Activated CD4-positive, CD25-positive, alpha-beta regulatory T cell treated with anti-CD3 and anti-CD28 coated beads, Interleukin-2, amount 50 U/mL, for 24 hours (primary cell): ENCODE data around the gene TNK2.
"Not testable (repeated sequence)": the region's sequence is repeated elsewhere in the genome, so short reads cannot be mapped to it uniquely, and the experiment has no call there.

Experiments
- ATAC-seq, 2 donors: fragments of 150-1000 bp; cut with Tn5 transposase; one replicate each; pipeline ENCODE4 v1.10.0; 2021; ENCODE audit warnings: mild to moderate bottlenecking in 1 of 2, moderate library complexity in 1 of 2

TNK2 gene

DNA sequence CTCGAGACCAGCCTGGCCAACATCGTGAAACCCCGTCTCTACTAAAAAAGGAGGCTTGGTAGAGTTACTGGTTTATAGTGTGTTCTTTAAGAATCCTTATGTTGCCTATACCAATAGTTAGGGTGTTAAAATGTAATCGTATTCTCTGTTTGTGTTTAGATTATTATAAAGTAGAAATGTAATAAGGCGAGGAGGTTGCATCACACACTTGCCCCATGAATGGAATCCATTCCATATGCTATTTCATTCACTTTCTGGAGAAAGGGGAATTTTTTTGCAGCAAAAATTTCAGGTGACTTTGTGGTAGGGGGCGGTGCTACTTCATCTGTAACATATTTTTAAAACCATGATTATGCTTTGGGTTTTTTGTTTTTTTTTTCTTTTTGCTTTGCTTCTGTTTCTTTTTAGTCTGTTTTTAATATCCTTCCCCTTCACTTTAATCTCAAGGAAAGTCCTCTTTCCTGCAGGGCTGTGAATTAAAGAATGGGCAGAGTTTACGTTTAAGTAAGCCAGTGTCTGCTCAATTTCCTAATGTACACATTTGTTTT lies 63.6 kb downstream of the TNK2 start:
- ATAC-seq: no peak

DNA sequence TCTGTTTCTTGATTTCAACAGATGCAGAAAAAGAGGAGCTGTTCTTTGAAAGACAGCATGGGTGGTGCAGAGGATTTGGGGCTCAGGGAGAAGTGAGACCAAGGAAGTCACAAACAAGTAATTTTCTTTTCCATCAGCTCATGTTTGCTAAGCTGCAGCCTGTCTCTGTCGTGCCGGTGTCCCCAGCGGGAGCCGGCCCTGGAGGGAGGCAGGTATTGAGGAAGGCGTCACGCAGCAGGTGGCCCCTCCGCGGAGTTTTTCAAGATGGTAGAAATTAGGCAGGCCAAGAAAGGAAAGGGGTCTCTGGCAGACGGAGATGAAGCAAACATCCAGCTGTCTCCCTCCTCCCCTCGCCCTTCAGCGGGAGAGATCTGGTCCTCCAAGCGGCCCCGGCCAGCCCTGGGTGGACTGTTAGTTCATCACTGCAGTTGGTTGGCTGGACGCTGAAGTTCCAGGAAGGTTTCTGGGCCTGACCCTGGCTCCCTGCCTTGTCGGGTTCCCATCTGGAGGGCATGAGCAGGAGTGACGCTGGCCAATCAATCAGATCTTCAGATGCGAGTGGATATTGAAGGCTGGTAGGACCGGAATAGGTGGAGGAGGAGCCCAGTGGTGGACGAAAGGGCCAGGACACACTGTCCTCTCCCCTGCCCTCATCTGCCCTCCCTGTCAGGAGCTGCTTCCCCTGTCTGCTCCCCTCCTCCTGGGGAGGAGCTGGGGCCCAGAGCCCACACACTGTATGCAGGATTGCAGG lies 68.9 kb downstream of the TNK2 start:
- no peak for ATAC-seq

DNA sequence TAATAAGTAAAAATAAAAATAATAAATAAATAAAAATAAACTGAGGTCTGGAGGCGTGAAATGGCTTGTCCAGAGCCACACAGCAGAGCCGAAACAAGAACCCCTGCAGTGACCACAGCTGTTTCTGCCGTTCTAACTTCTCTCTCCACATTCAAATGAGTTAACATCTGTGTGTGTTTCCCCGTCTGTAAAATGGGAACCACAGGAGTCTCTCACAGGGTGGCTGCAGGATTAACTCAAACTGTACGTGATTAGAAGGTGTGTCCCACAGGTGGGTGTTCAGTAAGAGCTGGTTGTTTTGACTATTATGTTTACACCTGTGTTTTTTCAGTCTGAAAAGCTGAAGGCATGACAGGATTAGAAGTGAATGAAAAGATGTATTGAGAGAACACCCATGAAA lies 69.6 kb downstream of the TNK2 start:
- ATAC-seq: no peak

DNA sequence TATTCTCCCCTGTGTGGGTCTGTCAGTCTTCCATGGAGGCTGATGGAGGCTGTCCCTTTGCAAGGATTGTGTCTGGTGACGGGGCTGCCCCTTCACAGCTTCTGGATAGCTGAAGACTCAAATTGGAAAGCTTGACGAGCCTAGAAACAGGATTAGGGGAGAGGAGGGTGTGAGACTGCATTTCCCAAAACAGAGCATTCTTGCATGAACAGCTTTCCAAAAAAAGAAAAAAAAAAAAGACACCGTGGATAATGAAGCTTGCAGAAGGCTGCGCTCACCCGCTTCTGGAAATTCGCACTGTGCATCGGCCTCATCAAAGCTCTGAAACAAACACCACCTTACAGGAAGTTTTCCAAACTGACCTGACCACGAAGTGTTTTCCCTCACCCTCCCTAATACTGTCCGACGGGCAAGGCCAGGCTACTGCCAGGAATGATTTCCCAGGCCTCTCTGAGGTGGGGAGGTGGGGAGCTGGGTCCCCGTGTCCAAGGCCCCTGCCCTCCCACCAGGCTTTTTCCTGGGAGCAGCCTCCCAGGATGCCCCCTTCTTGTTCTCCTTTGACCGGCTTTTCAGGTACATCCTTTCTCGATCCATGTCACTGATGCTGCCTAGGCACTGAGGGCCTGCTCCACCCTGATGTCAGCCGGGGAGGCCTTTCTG lies 71.7 kb downstream of the TNK2 start:
- no peak for ATAC-seq

DNA sequence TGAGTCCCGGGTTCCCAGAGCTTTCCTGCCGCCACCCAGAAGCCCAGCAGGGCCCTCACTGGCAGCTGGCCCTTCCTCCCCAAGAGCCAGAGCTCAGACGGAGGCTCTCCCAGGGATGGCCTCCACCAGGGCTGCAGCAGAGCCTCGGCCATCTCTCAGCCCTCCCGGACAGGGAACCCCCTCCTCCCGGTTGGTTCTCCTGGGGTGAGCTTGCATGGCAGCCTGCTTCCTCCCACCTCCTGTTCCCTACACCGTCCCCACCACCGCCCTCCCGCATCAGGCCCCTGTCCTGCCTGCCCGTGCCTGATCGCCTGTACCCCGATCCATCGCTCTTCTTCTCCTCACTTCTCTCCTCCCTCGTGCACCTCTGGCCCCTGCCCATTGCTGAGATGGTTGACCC lies 72.6 kb downstream of the TNK2 start:
- ATAC-seq: no peak

DNA sequence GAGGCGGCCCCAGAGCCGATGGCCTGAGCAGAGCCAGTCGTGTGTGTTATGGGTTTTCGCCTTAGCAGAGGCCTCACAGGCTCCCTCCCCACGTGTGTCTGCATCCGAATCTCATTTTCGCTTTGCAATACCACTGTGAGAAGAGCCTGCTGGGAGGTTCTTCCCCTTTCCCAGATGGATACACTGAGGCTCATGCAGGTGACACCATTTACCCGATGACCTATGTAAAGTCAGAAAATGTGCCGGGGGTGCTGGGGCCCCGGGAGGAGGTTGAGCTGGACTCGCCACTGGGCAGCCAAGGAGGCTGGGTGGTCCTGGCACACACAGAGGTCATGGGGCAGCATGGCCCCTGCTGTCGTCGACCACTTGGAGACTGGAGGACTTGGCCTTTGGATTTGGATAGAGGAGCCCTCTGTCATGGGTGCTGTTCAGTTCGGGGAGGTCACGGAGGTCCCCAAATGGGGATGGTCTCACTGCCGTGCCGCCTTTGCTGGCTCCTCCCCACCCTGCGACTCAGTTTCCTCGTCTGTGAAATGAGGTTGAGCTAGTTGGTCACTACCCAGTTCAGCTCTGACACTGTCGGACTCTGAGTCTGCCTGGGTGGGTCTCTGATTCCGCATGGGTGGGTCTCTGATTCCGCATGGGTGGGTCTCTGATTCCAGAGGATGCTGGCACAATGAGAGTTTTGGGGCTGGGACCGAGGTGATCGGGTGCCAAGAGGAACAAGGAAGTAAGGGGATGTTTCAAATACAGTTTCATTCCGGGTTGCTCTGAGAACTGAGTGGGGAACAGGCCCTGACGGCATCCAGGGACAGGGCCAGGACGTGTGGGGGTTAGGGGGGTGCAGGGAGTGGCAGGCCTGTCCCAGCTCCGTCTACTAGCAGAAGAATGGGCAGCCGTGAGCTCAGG lies 73.4 kb downstream of the TNK2 start:
- ATAC-seq: no peak

DNA sequence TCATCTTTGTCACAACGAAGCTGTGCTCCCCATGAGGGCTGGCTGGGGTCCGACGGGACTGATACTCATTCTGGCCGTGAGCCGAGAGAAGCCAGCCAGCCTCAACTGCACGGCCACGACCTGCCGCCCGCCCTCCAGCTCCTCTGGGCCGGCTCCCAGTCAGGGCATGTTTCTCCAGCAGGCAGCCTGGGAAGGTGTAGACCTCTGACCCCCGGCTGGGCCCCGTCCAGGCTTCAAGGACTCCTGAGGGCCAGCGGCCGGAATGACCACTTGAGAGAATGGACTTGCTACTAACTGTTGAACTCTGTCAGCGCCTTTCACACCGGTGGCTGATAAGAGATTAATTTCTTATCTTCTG lies 78.5 kb downstream of the TNK2 start:
- ATAC-seq: no peak

DNA sequence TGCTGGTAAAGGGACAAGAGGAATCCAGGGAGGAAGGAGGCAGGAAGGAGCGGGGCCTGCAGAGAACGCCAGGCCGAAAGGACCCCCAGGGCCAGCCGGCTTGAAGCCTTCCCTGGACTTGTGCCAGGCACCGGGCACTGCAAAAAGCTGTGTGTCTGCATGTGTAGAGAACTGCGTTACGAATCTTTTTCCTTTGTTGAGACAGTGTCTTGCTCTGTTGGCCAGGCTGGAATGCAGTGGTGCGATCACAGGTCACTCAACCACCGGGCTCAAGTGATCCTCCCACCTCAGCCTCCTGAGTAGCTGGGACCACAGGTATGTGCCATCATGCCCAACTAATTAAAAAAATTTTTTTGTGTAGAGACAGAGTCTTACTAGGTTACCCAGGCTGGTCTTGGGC lies 79.6 kb downstream of the TNK2 start:
- ATAC-seq: no peak

DNA sequence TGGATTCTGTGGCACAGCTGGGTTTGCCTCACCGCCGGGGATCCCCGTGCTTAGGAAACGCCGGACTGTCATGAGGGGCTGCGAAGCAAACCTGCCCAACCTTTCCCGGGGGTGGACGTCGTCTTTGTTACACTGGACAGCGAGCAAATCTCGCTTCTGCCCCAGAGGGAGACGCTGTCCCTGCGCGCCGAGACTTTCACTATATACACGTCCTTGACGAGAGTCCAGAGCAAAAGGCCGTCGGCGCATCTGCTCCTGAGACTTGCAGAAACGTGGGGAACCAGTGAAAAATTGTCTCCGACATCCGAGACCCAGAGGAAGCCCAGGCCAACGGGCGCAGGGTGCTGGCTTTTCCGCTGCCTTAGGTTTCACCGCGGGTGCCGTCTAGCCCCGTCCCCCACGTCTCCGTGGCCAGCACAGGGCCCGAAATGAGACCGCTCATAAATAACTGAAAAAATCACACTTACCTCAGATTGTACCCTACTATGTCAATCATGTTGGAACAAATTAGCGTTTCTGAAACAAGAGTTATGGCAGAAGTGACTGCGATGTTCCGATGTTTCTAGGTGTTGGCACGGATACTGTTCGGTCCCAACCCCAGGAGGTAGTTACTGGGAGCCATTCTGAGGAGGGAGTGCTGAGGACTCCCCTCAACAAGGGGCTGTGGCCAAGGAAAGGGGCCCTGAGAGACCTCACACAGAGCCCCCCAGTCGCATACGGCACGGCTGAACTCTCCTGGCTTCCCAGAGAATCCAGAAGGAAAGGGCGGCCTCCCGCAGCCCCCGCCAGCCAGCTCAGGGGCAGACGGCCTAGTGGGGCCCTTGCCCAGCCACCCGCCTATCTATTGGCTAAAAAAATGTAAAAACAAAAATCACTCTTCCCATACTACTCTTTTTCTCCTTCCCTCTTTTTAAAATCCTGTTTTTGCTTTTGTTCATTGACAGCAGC lies 82.2 kb downstream of the TNK2 start:
- no peak for ATAC-seq

DNA sequence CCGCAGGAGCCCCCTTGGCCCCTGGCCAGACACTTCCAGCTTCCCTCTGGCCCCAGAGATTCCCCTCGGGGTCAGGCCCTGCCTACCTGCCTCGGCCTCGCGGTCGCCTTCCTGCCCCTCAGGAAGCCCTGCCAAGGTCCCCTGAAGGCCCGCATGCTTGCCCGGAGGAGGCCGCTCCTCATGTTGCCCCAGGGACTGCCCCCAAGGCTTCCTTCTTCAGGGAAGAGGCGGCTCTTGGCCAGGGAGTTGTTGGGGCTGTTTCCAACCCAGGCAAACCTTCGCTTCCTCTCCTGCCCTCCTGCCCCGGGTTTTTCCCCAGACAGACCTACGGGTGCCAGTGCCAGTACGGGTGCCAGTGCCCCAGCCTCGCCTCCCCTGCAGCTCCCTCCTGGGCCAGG lies 83.2 kb downstream of the TNK2 start:
- ATAC-seq: no peak

DNA sequence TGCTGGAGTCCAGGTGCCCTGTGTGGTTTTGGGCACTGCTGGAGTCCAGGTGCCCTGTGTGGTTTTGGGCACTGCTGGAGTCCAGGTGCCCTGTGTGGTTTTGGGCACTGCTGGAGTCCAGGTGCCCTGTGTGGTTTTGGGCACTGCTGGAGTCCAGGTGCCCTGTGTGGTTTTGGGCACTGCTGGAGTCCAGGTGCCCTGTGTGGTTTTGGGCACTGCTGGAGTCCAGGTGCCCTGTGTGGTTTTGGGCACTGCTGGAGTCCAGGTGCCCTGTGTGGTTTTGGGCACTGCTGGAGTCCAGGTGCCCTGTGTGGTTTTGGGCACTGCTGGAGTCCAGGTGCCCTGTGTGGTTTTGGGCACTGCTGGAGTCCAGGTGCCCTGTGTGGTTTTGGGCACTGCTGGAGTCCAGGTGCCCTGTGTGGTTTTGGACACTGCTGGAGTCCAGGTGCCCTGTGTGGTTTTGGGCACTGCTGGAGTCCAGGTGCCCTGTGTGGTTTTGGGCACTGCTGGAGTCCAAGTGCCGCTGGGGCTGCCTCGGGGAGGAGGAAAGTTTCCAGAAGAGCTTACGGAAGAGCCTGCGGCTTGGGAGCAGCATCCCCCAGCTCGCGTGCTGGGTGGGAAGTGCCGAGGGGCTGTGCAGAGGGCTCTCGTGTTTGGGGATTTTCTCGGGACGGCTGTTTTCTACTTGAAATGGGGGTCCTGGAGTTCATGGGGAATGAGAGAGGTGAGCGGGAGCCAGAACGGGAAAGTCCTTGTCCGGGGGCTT lies 83.7 kb downstream of the TNK2 start:
- not testable (repeated sequence) for ATAC-seq

DNA sequence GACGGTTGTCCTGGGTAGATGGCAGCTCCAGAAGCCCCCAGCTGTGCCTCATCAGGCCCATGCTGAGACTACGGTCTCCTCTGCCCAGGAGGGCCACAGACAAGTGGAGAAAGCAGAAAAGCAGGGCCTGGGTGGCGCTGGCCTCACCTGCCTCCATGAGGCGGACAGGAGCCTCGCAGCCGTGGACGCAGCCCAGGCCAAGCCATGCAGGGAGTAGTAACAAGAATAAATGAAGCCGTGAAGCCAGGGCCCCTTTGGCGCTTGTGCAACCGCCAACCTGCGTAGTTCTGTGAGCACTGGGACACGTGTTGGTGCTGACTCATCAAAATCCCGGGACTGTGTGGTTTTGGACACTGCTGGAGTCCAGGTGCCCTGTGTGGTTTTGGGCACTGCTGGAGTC lies 84.4 kb downstream of the TNK2 start:
- ATAC-seq: no peak

DNA sequence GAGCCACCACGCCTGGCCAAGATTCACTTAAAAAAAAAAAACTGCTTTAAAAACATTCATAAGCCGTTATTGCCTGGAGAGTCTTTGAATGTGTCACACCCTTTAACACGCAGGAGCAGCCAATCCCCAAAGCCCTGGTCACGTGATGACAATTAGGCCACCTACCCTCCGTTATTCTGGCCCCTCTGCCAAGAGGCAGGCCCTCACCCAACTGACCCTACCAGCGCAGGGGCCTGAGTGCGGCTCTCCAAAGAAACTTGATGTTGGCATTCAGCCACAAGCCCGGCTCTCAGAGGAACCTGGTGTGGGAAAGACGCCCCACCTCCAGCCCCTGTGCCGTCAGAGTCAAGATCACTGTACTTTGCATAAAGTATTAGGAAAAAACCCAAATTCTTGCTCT lies 85.1 kb downstream of the TNK2 start:
- ATAC-seq: no peak

DNA sequence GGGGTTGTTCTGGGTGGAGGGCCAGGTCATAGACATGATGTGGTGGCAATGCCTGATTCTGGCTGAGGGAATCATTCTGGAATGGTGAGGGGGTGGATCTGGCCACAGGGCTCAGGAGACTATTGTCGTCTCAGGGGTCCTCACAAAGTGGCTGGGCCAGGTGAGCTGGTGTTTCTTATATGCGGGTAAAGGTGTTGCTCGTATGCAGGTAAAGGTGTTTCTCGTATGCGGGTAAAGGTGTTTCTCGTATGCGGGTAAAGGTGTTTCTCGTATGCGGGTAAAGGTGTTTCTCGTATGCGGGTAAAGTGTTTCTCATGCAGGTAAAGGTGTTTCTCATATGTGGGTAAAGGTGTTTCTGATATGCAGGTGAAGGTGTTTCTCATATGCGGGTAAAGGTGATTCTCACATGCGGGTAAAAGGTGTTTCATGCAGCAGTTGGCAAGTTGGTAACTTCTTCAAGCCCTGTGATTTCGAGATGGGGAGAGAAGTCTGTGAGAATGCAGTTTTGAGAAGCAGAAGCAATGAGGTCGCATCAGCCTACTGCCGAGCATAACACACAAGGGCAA lies 86.1 kb downstream of the TNK2 start:
- ATAC-seq: no peak

DNA sequence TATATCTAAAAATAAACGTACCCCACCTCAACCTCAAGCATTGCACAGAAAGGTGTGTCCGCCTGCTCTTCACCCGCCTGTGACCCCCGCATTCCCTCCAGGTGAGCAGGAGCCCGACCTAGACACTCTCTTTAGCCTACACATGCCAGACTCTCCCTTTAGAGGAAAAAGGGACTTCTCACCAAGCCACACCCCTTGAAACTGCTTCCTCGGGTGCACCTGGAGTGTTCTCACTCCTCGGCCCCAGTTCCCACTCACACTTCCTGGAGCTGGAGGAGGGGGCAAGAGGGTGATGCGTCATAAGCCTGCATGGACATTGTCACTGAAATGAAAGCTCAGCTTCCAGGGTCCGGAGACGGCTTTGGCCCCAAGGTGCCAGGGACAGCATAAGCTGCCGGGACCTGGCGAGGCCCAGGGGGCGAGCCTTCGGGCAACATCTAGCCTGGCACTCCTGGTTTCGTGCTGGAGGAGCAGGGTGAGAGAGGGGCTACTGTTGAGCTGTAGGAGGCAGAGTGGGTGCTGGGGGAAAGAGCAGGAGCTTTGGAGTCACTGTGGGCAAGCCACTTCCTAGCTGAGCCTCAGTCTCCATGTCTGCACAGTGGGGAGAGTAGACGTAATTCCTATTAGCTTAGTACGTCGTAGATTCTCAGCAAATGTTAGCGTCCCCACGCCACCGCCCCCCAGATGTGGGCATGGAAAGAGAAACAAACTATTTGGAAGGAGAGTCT lies 86.8 kb downstream of the TNK2 start:
- no peak for ATAC-seq

DNA sequence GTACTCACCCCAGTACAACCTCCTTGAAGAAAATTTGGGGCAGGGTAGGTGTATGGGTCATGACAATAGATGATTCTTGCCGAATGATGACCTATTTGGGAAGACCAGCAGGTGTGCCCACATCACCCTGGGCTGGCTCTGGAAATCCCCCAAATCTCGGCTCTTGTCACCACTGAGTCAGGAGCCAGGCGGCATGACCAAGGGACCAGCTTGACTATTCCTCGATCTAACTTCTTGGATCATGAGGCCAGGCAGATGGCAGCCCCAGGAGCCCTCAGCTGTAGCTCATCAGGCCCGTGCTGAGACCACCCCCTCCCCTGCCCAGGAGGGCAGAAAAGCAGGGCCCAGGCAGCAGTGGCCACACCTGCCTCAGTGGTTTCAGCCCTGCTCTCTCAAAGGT lies 87.5 kb downstream of the TNK2 start:
- ATAC-seq: no peak

DNA sequence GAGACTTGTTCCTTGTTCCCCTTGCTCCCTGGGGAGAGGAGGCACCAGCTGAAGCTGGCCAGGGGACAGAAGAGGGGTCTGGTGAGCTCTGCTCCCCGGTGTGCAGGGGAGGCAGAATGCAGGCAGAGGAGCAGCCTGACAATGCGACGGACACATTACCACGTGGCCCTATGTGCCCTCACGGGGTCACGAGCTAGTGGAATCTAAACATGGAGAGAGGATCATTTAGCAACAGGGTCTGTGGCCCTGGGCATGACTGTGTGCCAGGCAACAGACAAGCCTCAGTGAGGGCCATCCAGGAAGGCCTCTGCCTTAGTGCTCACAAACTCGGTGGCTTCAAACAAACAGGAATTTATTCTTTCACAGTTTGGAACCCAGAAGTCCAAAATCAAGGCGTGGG lies 88.2 kb downstream of the TNK2 start:
- ATAC-seq: no peak

DNA sequence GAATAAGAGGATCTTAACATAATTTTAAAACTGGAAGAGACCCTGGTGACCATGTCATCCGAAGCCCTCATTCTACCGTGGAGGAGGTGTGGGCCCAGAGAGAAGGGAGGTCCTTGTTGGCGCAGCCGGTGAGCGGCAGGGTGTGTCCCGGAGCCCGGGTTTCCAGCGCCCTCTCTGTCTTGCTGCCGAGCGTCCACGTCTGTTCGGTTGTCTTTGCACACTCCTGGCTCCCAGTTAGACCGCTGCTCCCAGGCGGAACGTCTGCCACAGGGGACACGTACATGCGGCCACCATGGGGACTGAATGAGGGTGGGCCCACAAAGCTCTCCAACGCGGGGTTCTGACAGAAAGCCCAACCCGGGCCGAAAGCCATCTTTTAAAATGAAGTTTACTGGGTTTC lies 90.0 kb downstream of the TNK2 start:
- no peak for ATAC-seq

DNA sequence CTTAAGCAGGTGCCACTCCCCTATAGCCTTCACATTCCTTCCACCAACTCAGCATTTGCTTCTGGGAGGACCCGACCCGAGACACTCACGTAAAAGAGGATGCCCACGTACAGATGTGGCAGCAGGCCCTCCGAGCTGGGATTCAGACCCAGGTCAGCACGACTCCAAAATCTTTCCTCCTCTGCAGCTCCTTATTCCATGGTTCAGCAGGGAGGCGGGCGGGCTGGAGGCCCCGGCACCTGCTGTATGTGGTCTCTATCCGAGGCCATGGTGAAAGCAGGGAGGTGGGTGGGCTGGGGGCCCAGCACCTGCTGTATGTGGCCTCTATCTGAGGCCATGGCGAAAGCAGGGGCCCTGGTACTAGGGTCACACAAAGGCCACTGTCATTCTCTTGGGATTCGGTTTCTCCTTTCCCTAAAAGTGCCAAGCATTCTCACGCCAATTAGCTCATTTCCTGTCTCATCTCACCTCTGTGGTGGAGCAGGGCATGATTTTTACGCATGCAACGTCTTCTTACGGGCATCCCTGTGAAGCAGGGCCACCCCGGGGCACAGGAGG lies 90.7 kb downstream of the TNK2 start:
- ATAC-seq: no peak

DNA sequence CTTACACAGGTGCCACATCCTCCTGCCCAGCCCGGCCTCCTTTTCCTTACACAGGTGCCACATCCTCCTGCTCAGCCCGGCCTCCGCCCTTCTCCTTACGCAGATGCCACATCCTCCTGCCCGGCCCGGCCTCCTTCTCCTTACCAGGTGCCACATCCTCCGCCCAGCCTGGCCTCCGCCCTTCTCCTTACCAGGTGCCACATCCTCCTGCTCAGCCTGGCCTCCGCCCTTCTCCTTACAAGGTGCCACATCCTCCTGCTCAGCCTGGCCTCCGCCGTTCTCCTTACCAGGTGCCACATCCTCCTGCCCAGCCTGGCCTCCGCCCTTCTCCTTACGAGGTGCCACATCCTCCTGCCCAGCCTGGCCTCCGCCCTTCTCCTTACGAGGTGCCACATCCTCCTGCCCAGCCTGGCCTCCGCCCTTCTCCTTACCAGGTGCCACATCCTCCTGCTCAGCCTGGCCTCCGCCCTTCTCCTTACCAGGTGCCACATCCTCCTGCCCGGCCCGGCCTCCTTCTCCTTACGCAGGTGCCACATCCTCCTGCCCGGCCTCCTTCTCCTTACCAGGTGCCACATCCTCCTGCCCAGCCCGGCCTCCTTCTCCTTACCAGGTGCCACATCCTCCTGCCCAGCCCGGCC lies 92.0 kb downstream of the TNK2 start:
- not testable (repeated sequence) for ATAC-seq
